Fibroblast of gingiva (primary cell): ENCODE data around the gene CHTOP.

Source experiments
- DNase-seq: peaks from one replicate; pipeline ENCODE4 v3.0.0-alpha.2; 2011; ENCODE audit warnings: low read depth

Gene CHTOP

GRCh38 chr1:153685544-153686340 lies 51.9 kb downstream of the CHTOP start:
- DNase-seq, result no peak

DNA sequence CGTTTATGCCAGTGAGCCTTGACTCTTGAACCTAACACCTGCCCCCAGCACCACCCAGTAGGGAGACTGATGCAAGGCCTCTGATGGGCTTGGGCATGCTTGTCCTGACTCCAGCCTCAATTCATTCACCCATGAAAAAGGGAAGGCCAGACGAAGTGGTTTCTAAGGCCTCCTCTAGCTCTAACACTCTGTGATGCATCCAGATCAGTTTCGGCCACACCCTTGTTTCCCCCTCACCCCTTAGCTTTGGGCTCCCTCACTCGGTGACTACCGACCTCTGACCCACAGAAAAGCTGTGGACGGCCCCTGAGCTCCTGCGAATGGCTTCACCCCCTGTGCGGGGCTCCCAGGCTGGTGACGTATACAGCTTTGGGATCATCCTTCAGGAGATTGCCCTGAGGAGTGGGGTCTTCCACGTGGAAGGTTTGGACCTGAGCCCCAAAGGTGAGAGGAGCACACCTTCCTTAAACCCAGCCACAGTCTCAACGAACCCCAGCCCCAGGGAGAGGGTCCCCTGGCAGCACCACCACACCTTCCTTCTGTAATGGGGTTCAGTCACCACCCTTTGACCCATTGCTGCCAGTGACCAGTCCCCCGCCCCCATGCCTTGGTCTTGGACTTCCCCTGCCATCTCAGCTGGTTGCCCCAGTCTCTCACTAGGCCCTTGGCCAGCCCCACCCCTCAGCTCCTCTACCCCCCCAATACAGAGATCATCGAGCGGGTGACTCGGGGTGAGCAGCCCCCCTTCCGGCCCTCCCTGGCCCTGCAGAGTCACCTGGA lies 53.7 kb downstream of the CHTOP start:
- DNase-seq, result no peak

- no peak for DNase-seq
These were observed 54.4 kb downstream of the CHTOP start for GRCh38 chr1:153688276-153688675.

- DNase-seq, result no peak
These were observed 55.0 kb downstream of the CHTOP start for GRCh38 chr1:153688736-153689328.

DNA sequence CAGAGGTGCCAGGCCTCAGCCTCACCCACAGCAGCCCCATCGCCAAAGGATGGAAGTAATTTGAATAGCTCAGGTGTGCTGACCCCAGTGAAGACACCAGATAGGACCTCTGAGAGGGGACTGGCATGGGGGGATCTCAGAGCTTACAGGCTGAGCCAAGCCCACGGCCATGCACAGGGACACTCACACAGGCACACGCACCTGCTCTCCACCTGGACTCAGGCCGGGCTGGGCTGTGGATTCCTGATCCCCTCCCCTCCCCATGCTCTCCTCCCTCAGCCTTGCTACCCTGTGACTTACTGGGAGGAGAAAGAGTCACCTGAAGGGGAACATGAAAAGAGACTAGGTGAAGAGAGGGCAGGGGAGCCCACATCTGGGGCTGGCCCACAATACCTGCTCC lies 59.6 kb downstream of the CHTOP start:
- DNase-seq, result no peak
